ENCODE data around the gene SLC25A38.
A peak's percentile ranks its signal among the peaks of the same experiment; 100 is the strongest.

The SLC25A38 gene

DNA sequence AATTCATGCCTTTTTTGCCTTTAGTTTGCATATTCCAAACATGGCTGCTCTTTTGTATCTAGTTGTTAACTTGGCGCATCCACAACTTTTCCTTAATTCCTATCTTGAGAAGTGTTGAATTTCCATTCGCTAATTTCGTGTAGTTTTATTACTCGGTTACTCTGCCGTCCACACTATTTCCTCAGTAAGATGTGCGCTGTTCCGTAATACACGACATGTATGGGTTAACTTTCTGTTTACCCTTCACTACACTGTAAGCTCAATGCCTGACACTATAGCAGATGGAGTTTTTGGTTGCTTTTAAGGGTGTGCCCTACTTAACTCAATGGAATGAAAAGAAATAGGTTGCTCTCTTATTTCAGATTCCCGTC is 24.1 kb downstream of the SLC25A38 start:
- Histone ChIP-seq H3K27me3 (ENCODE audit: insufficient read depth, low read length, poor library complexity, severe bottlenecking) (no peaks in the 10 kb centered on the region), H3K4me1 (ENCODE audit: insufficient read depth, low read length, poor library complexity, severe bottlenecking) (peaks cover 53% of the 10 kb centered on the region), H2AFZ (ENCODE audit: low read length) (no peak overlapping the region), H3K79me2 (ENCODE audit: insufficient read depth, low read length) (peaks cover 62% of the 10 kb centered on the region), H3K4me2 (ENCODE audit: low read depth, low read length, poor library complexity, severe bottlenecking) (peak overlapping the region; percentile 97), H3K4me3 (ENCODE audit: low read length, poor library complexity, severe bottlenecking) (peak overlapping the region; percentile 94), H3K9me2 (replicated peaks; ENCODE audit: low read depth, low read length) (no peaks in the 10 kb centered on the region), H3F3A (ENCODE audit: low read depth) (0 out of 2 replicates have a peak, but pooled peaks cover 3% of the 10 kb centered on the region), H3K9ac (ENCODE audit: low read depth, low read length, poor library complexity, severe bottlenecking) (peak overlapping the region; percentile 87), H3K9me3 (ENCODE audit: insufficient read depth, low read depth, low read length) (no peaks in the 10 kb centered on the region), H4K20me1 (ENCODE audit: insufficient read depth, low read length, poor library complexity, severe bottlenecking) (peaks cover 52% of the 10 kb centered on the region), H3K36me3 (ENCODE audit: insufficient read depth, low read length) (peaks cover 47% of the 10 kb centered on the region)
- TF ChIP-seq CTCF (conservative IDR thresholded peaks at IDR 0.05; ENCODE audit: low read length) (no peak), EZH2phosphoT487 (IDR thresholded peaks at IDR 0.05; ENCODE audit: borderline replicate concordance) (no peak)

DNA sequence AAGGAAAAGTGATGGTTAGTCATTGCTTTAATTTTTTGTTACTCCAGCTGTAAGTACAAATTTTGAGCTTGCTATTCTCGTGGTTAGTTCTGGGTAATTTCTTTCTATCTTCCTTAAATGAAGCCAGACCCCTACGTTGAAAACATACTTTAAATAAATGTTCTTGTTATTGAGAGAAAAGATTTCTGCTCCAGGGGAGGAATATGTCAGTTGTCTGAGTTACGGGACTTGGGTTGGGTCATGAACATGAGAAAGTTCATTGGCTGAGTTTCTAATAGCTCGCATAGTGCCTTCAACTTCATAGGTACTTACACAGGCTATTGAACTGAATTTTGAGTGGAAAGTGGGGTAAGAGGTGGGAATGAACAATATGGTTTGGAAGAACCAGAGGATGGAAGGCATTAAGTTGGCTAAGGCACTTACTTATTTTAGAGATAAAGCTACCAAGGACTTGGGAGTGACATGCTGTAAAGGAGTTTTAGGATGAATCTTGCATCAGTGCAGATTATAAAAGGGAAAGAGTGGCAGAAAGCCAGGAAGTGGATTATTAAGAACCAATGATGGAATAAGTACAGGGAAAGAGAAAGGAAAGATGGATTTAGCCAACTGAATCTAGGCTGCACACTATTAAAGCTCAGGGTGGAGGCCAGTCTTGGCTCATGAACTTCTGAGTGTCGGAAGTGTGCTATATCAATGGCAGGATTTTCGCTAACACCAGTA is 24.8 kb downstream of the SLC25A38 start:
- H3K9ac ChIP-seq (ENCODE audit: low read depth, low read length, poor library complexity, severe bottlenecking) = peak overlapping the region; percentile 87
- H4K20me1 ChIP-seq (ENCODE audit: insufficient read depth, low read length, poor library complexity, severe bottlenecking) = peaks cover 59% of the 10 kb centered on the region
- H3K4me3 ChIP-seq (ENCODE audit: low read length, poor library complexity, severe bottlenecking) = peak overlapping the region; percentile 94
- peaks cover 53% of the 10 kb centered on the region for H3K4me1 ChIP-seq (ENCODE audit: insufficient read depth, low read length, poor library complexity, severe bottlenecking)
- H3K27me3 ChIP-seq (ENCODE audit: insufficient read depth, low read length, poor library complexity, severe bottlenecking) = no peaks in the 10 kb centered on the region
- no peaks in the 10 kb centered on the region for H3K9me3 ChIP-seq (ENCODE audit: insufficient read depth, low read depth, low read length)
- TF ChIP-seq EZH2phosphoT487 (IDR thresholded peaks at IDR 0.05; ENCODE audit: borderline replicate concordance) (no peak), CTCF (conservative IDR thresholded peaks at IDR 0.05; ENCODE audit: low read length) (no peak)
- peaks cover 65% of the 10 kb centered on the region for H3K79me2 ChIP-seq (ENCODE audit: insufficient read depth, low read length)
- no peak overlapping the region for H2AFZ ChIP-seq (ENCODE audit: low read length)
- H3K36me3 ChIP-seq (ENCODE audit: insufficient read depth, low read length) = peaks cover 54% of the 10 kb centered on the region
- no peaks in the 10 kb centered on the region for H3K9me2 ChIP-seq (replicated peaks; ENCODE audit: low read depth, low read length)
- peaks cover 3% of the 10 kb centered on the region; the same call in 1 of the 2 replicates for H3F3A ChIP-seq (ENCODE audit: low read depth)
- peak overlapping the region; percentile 97 for H3K4me2 ChIP-seq (ENCODE audit: low read depth, low read length, poor library complexity, severe bottlenecking)

DNA sequence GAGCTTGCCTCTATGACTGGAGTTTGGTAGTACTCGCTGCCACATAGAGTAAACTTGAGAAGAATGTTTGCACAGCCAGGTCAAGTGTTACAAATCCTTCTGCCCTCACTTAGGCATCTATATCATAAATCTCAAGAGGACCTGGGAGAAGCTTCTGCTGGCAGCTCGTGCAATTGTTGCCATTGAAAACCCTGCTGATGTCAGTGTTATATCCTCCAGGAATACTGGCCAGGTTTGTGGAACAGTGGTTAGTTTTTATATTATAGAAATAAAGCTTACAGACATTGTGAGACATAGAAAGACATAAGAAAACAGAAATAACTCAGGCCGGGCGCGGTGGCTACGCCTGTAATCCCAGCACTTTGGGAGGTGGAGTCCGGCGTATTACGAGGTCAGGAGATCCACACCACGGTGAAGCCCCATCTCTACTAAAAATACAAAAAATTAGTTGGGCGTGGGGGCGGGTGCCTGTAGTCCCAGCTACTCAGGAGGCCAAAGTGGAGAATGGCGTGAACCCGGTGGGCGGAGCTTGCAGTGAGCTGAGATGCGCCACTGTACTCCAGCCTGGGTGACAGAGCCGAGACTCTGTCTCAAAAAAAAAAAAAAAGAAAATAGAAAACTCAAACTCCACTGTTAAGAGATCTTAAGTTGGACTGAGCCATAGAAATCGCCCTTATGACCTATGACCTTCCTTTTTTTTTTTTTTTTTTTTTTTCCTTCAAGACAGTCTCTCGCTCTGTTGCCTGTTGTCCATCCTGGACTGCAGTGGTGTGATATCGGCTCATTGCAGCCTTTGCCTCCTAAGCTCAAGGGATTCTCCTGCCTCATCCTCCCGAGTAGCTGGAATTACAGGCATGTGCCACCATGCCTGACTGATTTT is 25.6 kb downstream of the SLC25A38 start:
- Histone ChIP-seq H3K9ac (ENCODE audit: low read depth, low read length, poor library complexity, severe bottlenecking) (peak overlapping the region; percentile 87), H2AFZ (ENCODE audit: low read length) (no peak overlapping the region), H3K9me3 (ENCODE audit: insufficient read depth, low read depth, low read length) (no peaks in the 10 kb centered on the region), H3K4me1 (ENCODE audit: insufficient read depth, low read length, poor library complexity, severe bottlenecking) (peaks cover 53% of the 10 kb centered on the region), H4K20me1 (ENCODE audit: insufficient read depth, low read length, poor library complexity, severe bottlenecking) (peaks cover 67% of the 10 kb centered on the region), H3K4me2 (ENCODE audit: low read depth, low read length, poor library complexity, severe bottlenecking) (peak overlapping the region; percentile 97), H3F3A (ENCODE audit: low read depth) (peaks cover 6% of the 10 kb centered on the region; the same call in 1 of the 2 replicates), H3K4me3 (ENCODE audit: low read length, poor library complexity, severe bottlenecking) (peak overlapping the region; percentile 94), H3K36me3 (ENCODE audit: insufficient read depth, low read length) (peaks cover 62% of the 10 kb centered on the region), H3K27me3 (ENCODE audit: insufficient read depth, low read length, poor library complexity, severe bottlenecking) (no peaks in the 10 kb centered on the region), H3K79me2 (ENCODE audit: insufficient read depth, low read length) (peaks cover 69% of the 10 kb centered on the region), H3K9me2 (replicated peaks; ENCODE audit: low read depth, low read length) (no peaks in the 10 kb centered on the region)
- TF ChIP-seq CTCF (conservative IDR thresholded peaks at IDR 0.05; ENCODE audit: low read length) = no peak
- no peak for TF ChIP-seq EZH2phosphoT487 (IDR thresholded peaks at IDR 0.05; ENCODE audit: borderline replicate concordance)

Measured in Loucy (cell line).